Prostate gland (tissue), 2 donors: ENCODE measurements around the gene LRRC18. TPM values are rescaled to one million over a fixed set of nuclear protein-coding genes. Genes with fewer than 3 reads are reported as not detected.

Experiments used
- DNase-seq: peaks from one replicate; pipeline ENCODE4 v3.0.0-alpha.2; 2019; ENCODE audit warnings: low spot score
- H3K27ac ChIP-seq, 2 donors: fragments of 200-600 bp; sonication (generic); 2 replicates each; pipeline ENCODE4 v1.5.1; 2017 to 2019
- H3K27me3 ChIP-seq: fragments of 200-600 bp; sonication (generic); replicated peaks from 2 replicates; pipeline ENCODE4 v1.5.1; 2019; ENCODE audit not compliant: insufficient read depth
- H3K36me3 ChIP-seq, 2 donors: fragments of 200-600 bp; sonication (generic); 1 replicate in 1 of 2; 2 replicates in 1 of 2; pipeline versions ENCODE4 v1.5.1 to v1.8.1; 2017 to 2019
- H3K4me1 ChIP-seq: fragments of 200-600 bp; sonication (generic); replicated peaks from 2 replicates; pipeline ENCODE4 v1.5.1; 2019
- H3K4me3 ChIP-seq, 2 donors: fragments of 200-600 bp; sonication (generic); 2 replicates each; pipeline ENCODE4 v1.5.1; 2017 to 2019
- H3K9me3 ChIP-seq: fragments of 200-600 bp; sonication (generic); 2 replicates; pipeline ENCODE4 v1.5.1; 2017
- POLR2A ChIP-seq: fragments of 450-650 bp; IDR thresholded peaks from one replicate; pipeline ENCODE4 v1.6.1; 2016; ENCODE audit warnings: antibody characterized with exemption, mild to moderate bottlenecking
- POLR2AphosphoS5 ChIP-seq: sonication (generic); formaldehyde crosslinking; IDR thresholded peaks from one replicate; pipeline ENCODE4 v1.6.1; 2017; ENCODE audit warnings: antibody characterized with exemption
- WGBS: methylation state at CpG from one replicate; pipeline ENCODE4 v1.1.5; 2018; 5-methylcytosine and 5-hydroxymethylcytosine counted together
- intact Hi-C: fragments of 100-400 bp; cut with DNase I; formaldehyde crosslinking; loops from one replicate; pipeline ENCODE4 v1.14.2; 2022
- total RNA-seq, 2 donors: library from RNA; depleted of rRNA; stranded (reverse); fragments of >200 nt; gene quantifications; one replicate each; pipeline ENCODE4 v1.1.0, GENCODE V29; 2016
- TF ChIP-seq, protein P1 (sequence below), 4 experiments: fragments of 200-600 bp in 2 of 4; fragments of 450-650 bp in 2 of 4; sonication (generic) in 2 of 4; IDR thresholded peaks; 1 replicate in 3 of 4; 2 replicates in 1 of 4; pipeline ENCODE4 v1.5.1; 2016 to 2019; ENCODE audit warnings: antibody characterized with exemption in 4 of 4, mild to moderate bottlenecking in 2 of 4, moderate library complexity in 2 of 4

The LRRC18 gene
- total RNA-seq, 2 donors from 2014 or later: 2.6 TPM; not detected in 1

DNA sequence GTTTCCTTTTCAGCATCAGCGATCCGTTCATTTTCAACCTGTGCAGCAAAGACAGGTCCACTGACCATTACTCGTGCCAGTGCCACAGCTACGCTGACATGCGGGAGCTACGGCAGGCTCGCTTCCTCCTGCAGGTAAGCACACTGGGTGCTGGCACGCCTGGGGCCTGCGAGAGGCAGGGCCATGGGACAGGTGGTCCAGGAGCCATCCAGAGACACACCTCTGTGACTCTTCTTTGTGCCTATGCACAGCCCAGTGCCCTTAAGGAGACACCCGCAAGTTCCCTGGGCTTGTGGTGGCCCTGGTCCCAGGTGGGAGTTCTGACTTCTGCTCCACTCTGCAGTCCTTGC is 42.2 kb downstream of the LRRC18 start:
- intact Hi-C loops: no loop called here

DNA sequence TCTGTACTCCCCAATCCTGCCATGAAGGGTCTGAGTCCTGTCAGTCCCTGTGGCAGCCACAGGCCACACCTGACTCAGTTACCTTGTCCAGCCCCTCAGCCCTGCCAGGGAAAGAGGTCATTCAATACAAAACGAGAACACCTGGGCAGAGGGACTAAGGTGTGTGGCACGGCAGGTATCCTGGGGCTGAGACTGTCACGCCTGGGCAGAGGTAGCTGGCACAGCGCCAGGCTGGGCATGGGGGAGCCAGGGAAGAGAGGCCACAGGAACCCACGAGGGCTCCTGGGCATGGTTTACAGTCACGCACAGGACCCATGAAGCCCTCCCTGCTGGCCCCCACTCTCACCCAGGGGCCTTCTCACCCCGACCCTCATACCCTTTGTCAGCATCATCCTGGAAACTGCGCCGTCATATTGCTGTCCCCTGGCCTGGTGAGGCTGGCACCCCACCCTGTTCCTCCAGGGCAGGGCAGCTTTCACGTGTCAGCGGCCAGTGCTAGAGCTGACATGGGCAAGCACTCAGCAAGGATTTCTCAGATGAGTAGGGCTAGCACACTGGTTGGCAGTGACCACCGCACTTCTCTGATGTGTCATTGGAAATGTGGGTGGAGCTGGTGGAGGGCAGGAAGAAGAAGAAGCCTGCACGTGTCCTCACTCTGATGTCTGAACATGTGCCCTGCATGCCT is 42.7 kb downstream of the LRRC18 start:
- Histone ChIP-seq H3K36me3 (no peaks in the 10 kb centered on the region), H3K27me3 (no peaks in the 10 kb centered on the region), H3K9me3 (no peaks in the 10 kb centered on the region), H3K4me1 (no peaks in the 10 kb centered on the region), H3K27ac (peak overlapping the region; percentile 13 to 31), H3K4me3 (no peak overlapping the region)
- TF ChIP-seq POLR2AphosphoS5 (no peak), POLR2A (no peak)
- TF ChIP-seq, protein P1, sequence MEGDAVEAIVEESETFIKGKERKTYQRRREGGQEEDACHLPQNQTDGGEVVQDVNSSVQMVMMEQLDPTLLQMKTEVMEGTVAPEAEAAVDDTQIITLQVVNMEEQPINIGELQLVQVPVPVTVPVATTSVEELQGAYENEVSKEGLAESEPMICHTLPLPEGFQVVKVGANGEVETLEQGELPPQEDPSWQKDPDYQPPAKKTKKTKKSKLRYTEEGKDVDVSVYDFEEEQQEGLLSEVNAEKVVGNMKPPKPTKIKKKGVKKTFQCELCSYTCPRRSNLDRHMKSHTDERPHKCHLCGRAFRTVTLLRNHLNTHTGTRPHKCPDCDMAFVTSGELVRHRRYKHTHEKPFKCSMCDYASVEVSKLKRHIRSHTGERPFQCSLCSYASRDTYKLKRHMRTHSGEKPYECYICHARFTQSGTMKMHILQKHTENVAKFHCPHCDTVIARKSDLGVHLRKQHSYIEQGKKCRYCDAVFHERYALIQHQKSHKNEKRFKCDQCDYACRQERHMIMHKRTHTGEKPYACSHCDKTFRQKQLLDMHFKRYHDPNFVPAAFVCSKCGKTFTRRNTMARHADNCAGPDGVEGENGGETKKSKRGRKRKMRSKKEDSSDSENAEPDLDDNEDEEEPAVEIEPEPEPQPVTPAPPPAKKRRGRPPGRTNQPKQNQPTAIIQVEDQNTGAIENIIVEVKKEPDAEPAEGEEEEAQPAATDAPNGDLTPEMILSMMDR (IDR thresholded peaks at IDR 0.05): no peak
- no peak for DNase-seq
- intact Hi-C loops: no loop called here
- WGBS: 72% methylated on average over 13 of the region's 13 CpGs

More for the DNA sequence above, 42.2 kb downstream of the LRRC18 start:
- no peak for TF ChIP-seq POLR2A
- TF ChIP-seq POLR2AphosphoS5: no peak
- TF ChIP-seq, protein P1 (IDR thresholded peaks at IDR 0.05): no peak
- Histone ChIP-seq H3K4me1 (no peaks in the 10 kb centered on the region), H3K27ac (no peak overlapping the region), H3K36me3 (no peaks in the 10 kb centered on the region), H3K9me3 (no peaks in the 10 kb centered on the region), H3K4me3 (no peak overlapping the region), H3K27me3 (no peaks in the 10 kb centered on the region)
- no peak for DNase-seq
- WGBS: 98% methylated on average over 10 of the region's 10 CpGs

DNA sequence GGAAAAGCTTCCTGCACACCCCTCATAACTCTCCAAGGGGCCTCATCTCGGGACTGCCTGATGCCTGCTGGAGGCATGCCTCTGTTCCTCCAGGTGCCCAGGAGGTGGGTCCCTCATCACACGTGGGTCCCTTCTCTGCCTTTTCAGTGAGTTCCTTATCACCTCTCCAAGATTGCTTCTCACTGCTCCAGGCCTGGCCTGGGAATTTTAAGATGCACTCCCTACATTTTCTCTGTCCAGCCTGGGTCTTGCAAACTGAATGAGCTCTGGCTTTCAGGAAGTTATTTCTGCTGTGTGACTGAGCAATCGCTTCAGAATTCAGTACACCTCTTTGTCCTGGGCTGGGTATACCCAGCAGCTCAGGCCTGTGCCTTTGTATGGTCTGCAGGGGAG is 43.8 kb downstream of the LRRC18 start:
- 38% methylated on average over 3 of the region's 3 CpGs for WGBS
- H3K4me3 ChIP-seq: no peak overlapping the region
- no peaks in the 10 kb centered on the region for H3K36me3 ChIP-seq
- intact Hi-C loops: no loop called here
- no peak for DNase-seq
- H3K27ac ChIP-seq: peak overlapping the region in 1 of 2 donors; percentile 31
- H3K27me3 ChIP-seq: no peaks in the 10 kb centered on the region
- H3K9me3 ChIP-seq: no peaks in the 10 kb centered on the region
- TF ChIP-seq, protein P1 (IDR thresholded peaks at IDR 0.05): no peak
- no peak for TF ChIP-seq POLR2A
- TF ChIP-seq POLR2AphosphoS5: no peak
- H3K4me1 ChIP-seq: no peaks in the 10 kb centered on the region

DNA sequence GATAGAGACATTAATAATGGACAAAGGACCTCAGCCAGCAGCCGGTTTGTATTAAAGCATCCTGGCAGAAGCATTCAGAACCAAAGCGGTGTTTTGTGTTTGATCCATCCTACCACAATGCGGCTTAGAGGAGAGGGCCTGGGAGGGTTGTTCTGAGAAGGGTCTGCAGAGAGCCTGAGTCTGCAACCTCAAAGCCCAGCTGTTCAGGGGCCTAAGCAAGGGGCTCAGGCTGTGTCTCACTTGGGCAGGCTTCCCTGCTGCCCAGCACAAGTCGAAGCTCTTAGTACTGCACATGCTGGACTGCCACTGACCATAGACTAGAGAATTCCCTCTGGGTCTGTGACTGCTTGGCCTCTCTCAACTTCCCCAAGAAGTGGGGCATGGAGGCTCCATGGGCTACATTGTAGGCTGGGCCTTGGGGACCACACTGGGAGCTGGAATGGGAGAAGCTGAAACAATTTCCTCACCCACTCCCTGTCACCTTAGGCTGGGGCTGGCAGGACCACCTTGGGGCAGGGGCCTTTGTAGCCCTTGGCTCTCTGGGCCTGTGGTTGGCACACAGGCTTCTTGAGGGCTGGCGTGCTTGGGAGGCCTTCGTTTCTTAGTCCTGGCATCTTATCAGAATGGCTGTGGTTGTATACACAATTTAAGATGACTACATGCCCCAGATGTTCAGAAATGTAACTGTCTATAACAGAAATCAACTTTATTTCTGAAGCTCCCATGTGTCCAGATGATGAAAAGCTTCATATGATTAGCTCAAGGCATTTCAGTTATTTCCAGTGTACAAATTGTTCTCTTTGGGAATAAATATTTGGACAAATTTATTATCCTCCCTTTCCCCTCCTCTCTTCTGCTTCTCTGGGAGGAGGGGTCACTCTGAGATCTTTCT is 44.5 kb downstream of the LRRC18 start:
- Histone ChIP-seq H3K4me3 (no peak overlapping the region), H3K36me3 (no peaks in the 10 kb centered on the region), H3K4me1 (no peaks in the 10 kb centered on the region), H3K27me3 (no peaks in the 10 kb centered on the region), H3K27ac (peak overlapping the region; percentile 15 to 33), H3K9me3 (no peaks in the 10 kb centered on the region)
- DNase-seq: no peak
- intact Hi-C loops: no loop called here
- 80% methylated on average over 6 of the region's 6 CpGs for WGBS
- TF ChIP-seq POLR2AphosphoS5 (no peak), POLR2A (no peak)
- TF ChIP-seq, protein P1 (IDR thresholded peaks at IDR 0.05): no peak
